Stomach (tissue), 9 donors: ENCODE measurements around the gene PTPA. TPM values are rescaled to one million over a fixed set of nuclear protein-coding genes. Genes with fewer than 3 reads are reported as not detected.

Experiments
- DNase-seq, 2 donors: peaks; one replicate each; pipeline versions ENCODE4 v3.0.0 to v3.0.0-alpha.2; 2013 to 2019
- H3K27ac ChIP-seq, 5 donors: fragments of 200-600 bp in 4 of 5; sonication (generic) in 4 of 5; one replicate each; pipeline ENCODE4 v1.5.1; 2013 to 2019; ENCODE audit warnings: mild to moderate bottlenecking in 1 of 5, moderate library complexity in 1 of 5
- H3K27me3 ChIP-seq, 3 donors: fragments of 200-600 bp; sonication (generic); one replicate each; pipeline ENCODE4 v1.5.1; 2017 to 2019; ENCODE audit warnings: mixed run types in 1 of 3
- H3K36me3 ChIP-seq, 4 donors: fragments of 200-600 bp; sonication (generic); 1 replicate in 3 of 4; 2 replicates in 1 of 4; pipeline ENCODE4 v1.5.1; 2016 to 2019
- H3K4me1 ChIP-seq, 4 donors: fragments of 200-600 bp; sonication (generic); one replicate each; pipeline ENCODE4 v1.5.1; 2016 to 2019
- H3K4me3 ChIP-seq, 4 donors: fragments of 200-600 bp; sonication (generic) in 3 of 4; one replicate each; pipeline ENCODE4 v1.5.1; 2016 to 2019; ENCODE audit warnings: mild to moderate bottlenecking in 1 of 4
- H3K9me3 ChIP-seq, 4 donors: fragments of 200-600 bp; sonication (generic); one replicate each; pipeline ENCODE4 v1.5.1; 2016 to 2019
- CTCF ChIP-seq, 7 experiments: fragments of 450-650 bp in 4 of 7; fragments of 200-600 bp in 3 of 7; sonication (generic) in 3 of 7; IDR thresholded peaks; one replicate each; pipeline ENCODE4 v1.5.1; 2016 to 2019; ENCODE audit warnings: antibody characterized with exemption in 7 of 7, control low read depth in 2 of 7, mild to moderate bottlenecking in 1 of 7
- EP300 ChIP-seq: sonication (generic); formaldehyde crosslinking; IDR thresholded peaks from one replicate; pipeline ENCODE4 v1.6.1; 2017; ENCODE audit warnings: antibody characterized with exemption
- POLR2A ChIP-seq, 4 donors: fragments of 450-650 bp; IDR thresholded peaks; one replicate each; pipeline ENCODE4 v1.6.1; 2016; ENCODE audit warnings: antibody characterized with exemption in 4 of 4, control low read depth in 2 of 4, mild to moderate bottlenecking in 1 of 4, moderate library complexity in 1 of 4
- POLR2AphosphoS5 ChIP-seq, 3 donors: sonication (generic); formaldehyde crosslinking; IDR thresholded peaks; one replicate each; pipeline ENCODE4 v1.6.1; 2016; ENCODE audit warnings: antibody characterized with exemption in 3 of 3
- WGBS, 5 donors: extraction: QIAGEN DNeasy Blood & Tissue Kit in 3 of 5; methylation state at CpG; one replicate each; pipeline versions ENCODE4 v1.1.5 to v1.1.7; 2013 to 2018; 5-methylcytosine and 5-hydroxymethylcytosine counted together
- intact Hi-C: fragments of 100-400 bp; cut with DNase I; formaldehyde crosslinking; loops from one replicate; pipeline ENCODE4 v1.15.1; 2023; ENCODE audit warnings: low total_unique reads
- polyA plus RNA-seq, 3 donors: library from polyadenylated mRNA; stranded (reverse); fragments of 200-250 nt; gene quantifications; one replicate each; pipeline ENCODE4 v1.2.3, GENCODE V29; 2013
- total RNA-seq, 5 donors: library from RNA; depleted of rRNA; stranded (reverse); fragments of >200 nt; gene quantifications; one replicate each; pipeline versions ENCODE4 v1.1.0 to v1.2.3, GENCODE V29; 2014 to 2016
- donor health status: healthy with polysubstance abuse.
- donor health status: Bipolar disorder and iron deficiency.
- donor health status: healthy.

The PTPA gene
- total and polyA plus RNA-seq, 8 donors, result 12.3 to 118 (median 73.6) TPM

- WGBS, 5 donors, result 86 to 93% (median 87%) methylated on average over 15 of the region's 15 CpGs
- TF ChIP-seq EP300, result no peak
- TF ChIP-seq POLR2AphosphoS5 (IDR thresholded peaks at IDR 0.05), result no peak
- TF ChIP-seq POLR2A (IDR thresholded peaks at IDR 0.05), result no peak
- TF ChIP-seq CTCF (IDR thresholded peaks at IDR 0.05), result no peak
- intact Hi-C loops, result no loop called here
- H3K27me3 ChIP-seq, result no peaks in the 10 kb centered on the region
- no peaks in the 10 kb centered on the region for H3K9me3 ChIP-seq
- H3K4me1 ChIP-seq, result peaks cover 5 to 22% (median 15%) of the 10 kb centered on the region in 4 donors
- DNase-seq, result no peak
- H3K4me3 ChIP-seq, result no peak overlapping the region
- H3K36me3 ChIP-seq, result peaks cover 12 to 88% (median 72%) of the 10 kb centered on the region in 4 donors
- H3K27ac ChIP-seq, result no peak overlapping the region
Measured at GRCh38 chr9:129151469-129151868, 40.3 kb downstream of the PTPA start.

GRCh38 chr9:129154866-129155477 lies 43.8 kb downstream of the PTPA start:
- Histone ChIP-seq H3K36me3 (peaks cover 0 to 60% (median 40%) of the 10 kb centered on the region in 4 donors), H3K9me3 (no peaks in the 10 kb centered on the region), H3K27ac (peak overlapping the region in 1 of 5 donors; percentile 42), H3K27me3 (no peaks in the 10 kb centered on the region), H3K4me3 (no peak overlapping the region), H3K4me1 (no peaks in the 10 kb centered on the region)
- TF ChIP-seq EP300 (no peak), CTCF (IDR thresholded peaks at IDR 0.05) (no peak), POLR2AphosphoS5 (IDR thresholded peaks at IDR 0.05) (no peak), POLR2A (IDR thresholded peaks at IDR 0.05) (no peak)
- intact Hi-C loops, result no loop called here
- DNase-seq, result no peak
- 80 to 89% (median 88%) methylated on average over 11 to 16 of the region's 16 CpGs for WGBS, 5 donors

GRCh38 chr9:129156163-129156562 lies 44.9 kb downstream of the PTPA start:
- intact Hi-C loops, result no loop called here
- peaks cover 0 to 48% (median 30%) of the 10 kb centered on the region in 4 donors for H3K36me3 ChIP-seq
- no peak for DNase-seq
- H3K9me3 ChIP-seq, result no peaks in the 10 kb centered on the region
- H3K4me1 ChIP-seq, result no peaks in the 10 kb centered on the region
- no peak overlapping the region for H3K27ac ChIP-seq
- 84 to 91% (median 88%) methylated on average over 10 of the region's 10 CpGs for WGBS, 5 donors
- H3K27me3 ChIP-seq, result no peaks in the 10 kb centered on the region
- H3K4me3 ChIP-seq, result no peak overlapping the region
- no peak for TF ChIP-seq POLR2A (IDR thresholded peaks at IDR 0.05)
- TF ChIP-seq POLR2AphosphoS5 (IDR thresholded peaks at IDR 0.05), result no peak
- TF ChIP-seq CTCF (IDR thresholded peaks at IDR 0.05), result no peak
- no peak for TF ChIP-seq EP300

GRCh38 chr9:129160712-129161533 lies 49.7 kb downstream of the PTPA start:
- intact Hi-C loops, result no loop called here
- no peak overlapping the region for H3K27ac ChIP-seq
- 81 to 92% (median 84%) methylated on average over 10 of the region's 10 CpGs for WGBS, 5 donors

More at GRCh38 chr9:129160712-129161533, 49.7 kb downstream of the PTPA start:
- peaks cover 12 to 30% (median 21%) of the 10 kb centered on the region in 4 donors for H3K4me1 ChIP-seq
- H3K4me3 ChIP-seq, result no peak overlapping the region
- DNase-seq, result no peak
- TF ChIP-seq POLR2AphosphoS5 (IDR thresholded peaks at IDR 0.05) (no peak), POLR2A (IDR thresholded peaks at IDR 0.05) (no peak), EP300 (no peak), CTCF (IDR thresholded peaks at IDR 0.05) (no peak)
- peaks cover 0 to 6% (median 0%) of the 10 kb centered on the region in 4 donors for H3K36me3 ChIP-seq
- no peaks in the 10 kb centered on the region for H3K9me3 ChIP-seq
- H3K27me3 ChIP-seq, result no peaks in the 10 kb centered on the region
